AG04449 (cell line): ENCODE measurements around the gene MSL3B.

Experiments
- CTCF ChIA-PET: fragments of 350-600 bp; formaldehyde crosslinking; extraction: SDS; loops from one replicate; lab custom pipeline; 2021; ENCODE audit warnings: antibody characterized with exemption; lab: Yijun Ruan, JAX
- POLR2A ChIA-PET: fragments of 400-600, 350-600 bp; formaldehyde crosslinking; extraction: SDS; loops from one replicate; lab custom pipeline; 2020; ENCODE audit warnings: antibody characterized with exemption, inconsistent platforms; lab: Yijun Ruan, JAX
- DNase-seq: peaks from one replicate; pipeline ENCODE4 v3.0.0-alpha.2; 2010; ENCODE audit warnings: low read depth, low spot score
- H3K4me3 ChIP-seq: 2 replicates; pipeline ENCODE4 v1.5.1; 2011; ENCODE audit warnings: low read depth, mild to moderate bottlenecking, control low read depth, low read length
- TF ChIP-seq, protein P1 (sequence below): IDR thresholded peaks from one replicate; pipeline ENCODE4 v1.5.1; 2011; ENCODE audit warnings: mild to moderate bottlenecking, moderate library complexity, low read length, control low read depth, inconsistent platforms; ENCODE audit not compliant: insufficient read depth; ENCODE audit errors: missing control alignments

MSL3B gene

GRCh38 chr2:233845301-233846060 lies 22.7 kb downstream of the MSL3B start:
- ChIA-PET CTCF (interaction anchor here (1.0 kb wide), 1 partner anchor 397 kb away, joined by 3 read pairs; no protein-coding TSS in a partner anchor), POLR2A (no interaction called here)
- no peak for DNase-seq
- TF ChIP-seq, protein P1, sequence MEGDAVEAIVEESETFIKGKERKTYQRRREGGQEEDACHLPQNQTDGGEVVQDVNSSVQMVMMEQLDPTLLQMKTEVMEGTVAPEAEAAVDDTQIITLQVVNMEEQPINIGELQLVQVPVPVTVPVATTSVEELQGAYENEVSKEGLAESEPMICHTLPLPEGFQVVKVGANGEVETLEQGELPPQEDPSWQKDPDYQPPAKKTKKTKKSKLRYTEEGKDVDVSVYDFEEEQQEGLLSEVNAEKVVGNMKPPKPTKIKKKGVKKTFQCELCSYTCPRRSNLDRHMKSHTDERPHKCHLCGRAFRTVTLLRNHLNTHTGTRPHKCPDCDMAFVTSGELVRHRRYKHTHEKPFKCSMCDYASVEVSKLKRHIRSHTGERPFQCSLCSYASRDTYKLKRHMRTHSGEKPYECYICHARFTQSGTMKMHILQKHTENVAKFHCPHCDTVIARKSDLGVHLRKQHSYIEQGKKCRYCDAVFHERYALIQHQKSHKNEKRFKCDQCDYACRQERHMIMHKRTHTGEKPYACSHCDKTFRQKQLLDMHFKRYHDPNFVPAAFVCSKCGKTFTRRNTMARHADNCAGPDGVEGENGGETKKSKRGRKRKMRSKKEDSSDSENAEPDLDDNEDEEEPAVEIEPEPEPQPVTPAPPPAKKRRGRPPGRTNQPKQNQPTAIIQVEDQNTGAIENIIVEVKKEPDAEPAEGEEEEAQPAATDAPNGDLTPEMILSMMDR, result no peak
- no peak overlapping the region for H3K4me3 ChIP-seq

GRCh38 chr2:233844836-233845235 lies 23.4 kb downstream of the MSL3B start:
- ChIA-PET CTCF (interaction anchor here (1.0 kb wide), 1 partner anchor 397 kb away, joined by 3 read pairs; no protein-coding TSS in a partner anchor), POLR2A (no interaction called here)
- no peak overlapping the region for H3K4me3 ChIP-seq
- no peak for DNase-seq
- TF ChIP-seq, protein P1, result no peak

- H3K4me3 ChIP-seq, result no peak overlapping the region
- TF ChIP-seq, protein P1, result no peak
- CTCF ChIA-PET, result interaction anchor here (1.0 kb wide), 1 partner anchor 396 kb away, joined by 3 read pairs; no protein-coding TSS in a partner anchor
- POLR2A ChIA-PET, result no interaction called here
- DNase-seq, result no peak
Measured at GRCh38 chr2:233844064-233844807, 23.9 kb downstream of the MSL3B start.

- CTCF ChIA-PET, result no interaction called here
Measured at GRCh38 chr2:233841183-233841582, 27.0 kb downstream of the MSL3B start.

DNA sequence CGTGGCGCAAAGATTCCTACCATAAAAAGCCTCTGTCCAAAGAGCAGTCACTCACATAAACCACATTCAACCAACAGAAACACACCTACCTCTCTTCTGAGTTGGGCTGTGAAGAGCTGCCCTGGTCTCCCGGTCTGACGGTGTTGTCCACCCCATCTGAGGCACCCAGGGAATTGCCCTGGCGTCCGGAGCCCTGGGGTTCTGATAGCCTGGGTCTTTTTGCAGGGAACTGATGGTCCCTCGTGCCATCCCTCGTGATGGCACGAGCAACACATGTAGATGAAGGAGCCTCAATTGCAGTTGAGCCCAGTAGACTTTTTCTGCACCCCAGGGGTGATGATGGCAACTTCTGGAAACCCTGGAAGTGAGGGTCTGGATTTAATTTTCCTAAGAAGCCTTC lies 27.7 kb downstream of the MSL3B start:
- CTCF ChIA-PET, result no interaction called here
- H3K4me3 ChIP-seq, result no peak overlapping the region
- TF ChIP-seq, protein P1, result no peak
- DNase-seq, result no peak
- POLR2A ChIA-PET, result no interaction called here

More at GRCh38 chr2:233841183-233841582, 27.0 kb downstream of the MSL3B start:
- TF ChIP-seq, protein P1, result no peak
- POLR2A ChIA-PET, result no interaction called here
- no peak overlapping the region for H3K4me3 ChIP-seq
- no peak for DNase-seq

GRCh38 chr2:233839447-233839820 lies 28.8 kb downstream of the MSL3B start:
- ChIA-PET POLR2A (no interaction called here), CTCF (interaction anchor here (1.6 kb wide), 1 partner anchor 21 kb away, joined by 5 read pairs; no protein-coding TSS in a partner anchor)
- TF ChIP-seq, protein P1, result no peak
- H3K4me3 ChIP-seq, result no peak overlapping the region
- no peak for DNase-seq
